Erythroblast (primary cell): Measurements from ENCODE around the gene RERGL.

Experiments used
- GATA1 ChIP-seq: IDR thresholded peaks from 2 replicates; pipeline ENCODE4 v1.6.1; 2011; ENCODE audit warnings: low read depth, mild to moderate bottlenecking, control low read depth, low read length, moderate library complexity
- POLR2A ChIP-seq: IDR thresholded peaks from 2 replicates; pipeline ENCODE4 v1.6.1; 2011; ENCODE audit warnings: mild to moderate bottlenecking, low read length

GRCh38 chr12:18071336-18071735, 18.7 kb downstream of the RERGL start:
- no peak for TF ChIP-seq POLR2A
- no peak for TF ChIP-seq GATA1
